GM19467 (cell line): ENCODE results near the gene UTS2R.

ENCODE experiments used
- ATAC-seq: cut with Tn5 transposase; IDR thresholded peaks from one replicate; pipeline ENCODE4 v1.9.1; 2021; ENCODE audit warnings: mild to moderate bottlenecking, moderate library complexity; ENCODE audit not compliant: unreplicated experiment

UTS2R gene

DNA sequence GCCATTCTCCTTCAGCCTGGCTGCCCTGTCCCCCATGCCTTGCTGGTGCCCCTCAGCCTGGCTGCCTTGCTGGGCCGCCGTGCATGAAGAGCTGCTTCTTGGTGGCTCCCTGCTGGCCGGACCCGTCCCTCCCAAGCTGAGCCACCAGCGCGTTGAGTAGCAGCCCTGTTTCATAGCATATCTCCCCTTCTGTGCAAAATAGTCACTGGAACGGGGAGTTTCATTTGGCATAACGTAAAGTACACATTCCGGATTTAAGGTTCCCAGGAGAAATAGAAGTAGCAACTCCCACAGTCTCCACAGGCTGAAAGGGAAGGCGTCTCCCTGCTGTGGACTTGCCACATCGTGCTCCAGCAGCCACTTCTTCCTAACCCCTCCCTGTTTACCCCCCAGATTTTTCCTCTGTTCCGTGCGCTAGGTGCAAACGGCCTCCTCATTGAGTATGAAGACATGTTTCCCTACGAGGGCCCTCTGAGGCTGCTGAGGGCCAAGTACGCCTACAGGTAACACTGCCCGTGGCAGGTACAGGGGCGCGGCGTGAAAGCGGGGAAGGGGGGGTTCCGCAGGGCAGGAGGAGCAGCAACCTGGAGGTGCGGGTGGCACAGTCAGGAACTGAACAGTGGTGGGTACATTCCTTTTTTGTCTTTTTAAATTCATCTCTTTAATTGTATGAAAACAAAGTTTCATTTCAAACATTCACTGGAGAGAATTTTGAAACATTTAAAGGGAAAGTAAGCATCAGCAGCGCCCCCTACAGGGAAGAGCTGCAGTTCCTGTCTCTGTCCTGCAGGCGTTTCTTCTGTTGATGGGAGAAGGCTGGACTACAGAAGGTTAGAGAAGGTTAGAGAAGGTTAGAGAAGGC, 52.7 kb downstream of the UTS2R start:
- ATAC-seq = no peak

DNA sequence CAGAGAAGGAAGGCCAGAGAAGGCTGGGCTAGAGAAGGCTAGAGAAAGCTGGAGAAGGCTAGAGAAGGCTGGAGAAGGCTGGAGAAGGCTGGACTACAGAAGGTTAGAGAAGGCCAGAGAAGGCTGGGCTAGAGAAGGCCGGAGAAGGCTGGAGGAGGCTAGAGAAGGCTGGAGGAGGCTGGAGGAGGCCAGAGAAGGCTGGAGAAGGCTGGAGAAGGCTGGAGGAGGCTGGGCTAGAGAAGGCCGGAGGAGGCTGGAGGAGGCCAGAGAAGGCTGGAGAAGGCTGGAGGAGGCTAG, 53.2 kb downstream of the UTS2R start:
- no peak for ATAC-seq
